ENCODE results near the gene TP53I11. TPM values are rescaled to one million over a fixed set of nuclear protein-coding genes. Genes with fewer than 3 reads are reported as not detected.

TP53I11 gene
- total RNA-seq, 1 experiment from 2014 or later: 46.9 TPM

GRCh38 chr11:44906649-44907048 lies 44.0 kb downstream of the TP53I11 start:
- ChIA-PET POLR2A (no interaction called here), CTCF (no interaction called here), RAD21 (ENCODE audit: low non-redundant PET in 1 of 2, low total read pairs in 2 of 2, uncharacterized antibody in 2 of 2, unreplicated experiment in 2 of 2) (no interaction called here)
- H3K4me3 ChIP-seq (replicated peaks in 1 of 2; ENCODE audit: low read depth in 1 of 2, low read length in 2 of 2): no peak overlapping the region
- no peaks in the 10 kb centered on the region for H3K4me1 ChIP-seq (ENCODE audit: control insufficient read depth in 1 of 2, insufficient read depth in 2 of 2, low read length in 2 of 2)
- no peaks in the 10 kb centered on the region for H3K27me3 ChIP-seq (ENCODE audit: insufficient read depth, low read length)
- no peak overlapping the region for H2AFZ ChIP-seq (ENCODE audit: low read depth, low read length, poor library complexity, severe bottlenecking)
- ATAC-seq (no peak), DNase-seq (ENCODE audit: low read depth, low spot score) (no peak)
- no peaks in the 10 kb centered on the region for H3K9me3 ChIP-seq (ENCODE audit: control insufficient read depth in 1 of 2, insufficient read depth in 1 of 2, low read depth in 1 of 2, low read length in 2 of 2)
- no peaks in the 10 kb centered on the region for H3K79me2 ChIP-seq (ENCODE audit: insufficient read depth, low read length)
- no peak overlapping the region for H3K4me2 ChIP-seq (ENCODE audit: low read length)
- H3K36me3 ChIP-seq (ENCODE audit: control insufficient read depth in 1 of 2, insufficient read depth in 2 of 2, low read length in 2 of 2): no peaks in the 10 kb centered on the region
- no peak overlapping the region for H3K27ac ChIP-seq (ENCODE audit: low read depth, low read length)
- no TSS peak for BruUV-seq (replicated peaks)
- H3K9me2 ChIP-seq (ENCODE audit: insufficient read depth): no peaks in the 10 kb centered on the region
- TF ChIP-seq SP1 (IDR thresholded peaks at IDR 0.05; ENCODE audit: low read depth) (no peak), JUND (IDR thresholded peaks at IDR 0.05) (no peak), POLR2AphosphoS5 (IDR thresholded peaks at IDR 0.05; ENCODE audit: low read depth, low read length) (no peak), SRF (IDR thresholded peaks at IDR 0.05; ENCODE audit: low read depth) (no peak), EGR1 (IDR thresholded peaks at IDR 0.05; ENCODE audit: low read depth) (no peak), CBX3 (IDR thresholded peaks at IDR 0.05; ENCODE audit: low read depth) (no peak), FOSL1 (IDR thresholded peaks at IDR 0.05; ENCODE audit: low read depth) (no peak), ZBTB33 (IDR thresholded peaks at IDR 0.05; ENCODE audit: extremely low read depth, insufficient replicate concordance, low read length) (no peak), TCF7L2 (IDR thresholded peaks at IDR 0.05; ENCODE audit: borderline replicate concordance, extremely low read depth, insufficient read depth, insufficient read length) (no peak), EZH2 (IDR thresholded peaks at IDR 0.05) (no peak)
- TF ChIP-seq, protein P1, sequence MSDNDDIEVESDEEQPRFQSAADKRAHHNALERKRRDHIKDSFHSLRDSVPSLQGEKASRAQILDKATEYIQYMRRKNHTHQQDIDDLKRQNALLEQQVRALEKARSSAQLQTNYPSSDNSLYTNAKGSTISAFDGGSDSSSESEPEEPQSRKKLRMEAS (IDR thresholded peaks at IDR 0.05): no peak
- TF ChIP-seq, protein P2, sequence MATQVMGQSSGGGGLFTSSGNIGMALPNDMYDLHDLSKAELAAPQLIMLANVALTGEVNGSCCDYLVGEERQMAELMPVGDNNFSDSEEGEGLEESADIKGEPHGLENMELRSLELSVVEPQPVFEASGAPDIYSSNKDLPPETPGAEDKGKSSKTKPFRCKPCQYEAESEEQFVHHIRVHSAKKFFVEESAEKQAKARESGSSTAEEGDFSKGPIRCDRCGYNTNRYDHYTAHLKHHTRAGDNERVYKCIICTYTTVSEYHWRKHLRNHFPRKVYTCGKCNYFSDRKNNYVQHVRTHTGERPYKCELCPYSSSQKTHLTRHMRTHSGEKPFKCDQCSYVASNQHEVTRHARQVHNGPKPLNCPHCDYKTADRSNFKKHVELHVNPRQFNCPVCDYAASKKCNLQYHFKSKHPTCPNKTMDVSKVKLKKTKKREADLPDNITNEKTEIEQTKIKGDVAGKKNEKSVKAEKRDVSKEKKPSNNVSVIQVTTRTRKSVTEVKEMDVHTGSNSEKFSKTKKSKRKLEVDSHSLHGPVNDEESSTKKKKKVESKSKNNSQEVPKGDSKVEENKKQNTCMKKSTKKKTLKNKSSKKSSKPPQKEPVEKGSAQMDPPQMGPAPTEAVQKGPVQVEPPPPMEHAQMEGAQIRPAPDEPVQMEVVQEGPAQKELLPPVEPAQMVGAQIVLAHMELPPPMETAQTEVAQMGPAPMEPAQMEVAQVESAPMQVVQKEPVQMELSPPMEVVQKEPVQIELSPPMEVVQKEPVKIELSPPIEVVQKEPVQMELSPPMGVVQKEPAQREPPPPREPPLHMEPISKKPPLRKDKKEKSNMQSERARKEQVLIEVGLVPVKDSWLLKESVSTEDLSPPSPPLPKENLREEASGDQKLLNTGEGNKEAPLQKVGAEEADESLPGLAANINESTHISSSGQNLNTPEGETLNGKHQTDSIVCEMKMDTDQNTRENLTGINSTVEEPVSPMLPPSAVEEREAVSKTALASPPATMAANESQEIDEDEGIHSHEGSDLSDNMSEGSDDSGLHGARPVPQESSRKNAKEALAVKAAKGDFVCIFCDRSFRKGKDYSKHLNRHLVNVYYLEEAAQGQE (IDR thresholded peaks at IDR 0.05; ENCODE audit: low read depth): no peak
- TF ChIP-seq, protein P3, sequence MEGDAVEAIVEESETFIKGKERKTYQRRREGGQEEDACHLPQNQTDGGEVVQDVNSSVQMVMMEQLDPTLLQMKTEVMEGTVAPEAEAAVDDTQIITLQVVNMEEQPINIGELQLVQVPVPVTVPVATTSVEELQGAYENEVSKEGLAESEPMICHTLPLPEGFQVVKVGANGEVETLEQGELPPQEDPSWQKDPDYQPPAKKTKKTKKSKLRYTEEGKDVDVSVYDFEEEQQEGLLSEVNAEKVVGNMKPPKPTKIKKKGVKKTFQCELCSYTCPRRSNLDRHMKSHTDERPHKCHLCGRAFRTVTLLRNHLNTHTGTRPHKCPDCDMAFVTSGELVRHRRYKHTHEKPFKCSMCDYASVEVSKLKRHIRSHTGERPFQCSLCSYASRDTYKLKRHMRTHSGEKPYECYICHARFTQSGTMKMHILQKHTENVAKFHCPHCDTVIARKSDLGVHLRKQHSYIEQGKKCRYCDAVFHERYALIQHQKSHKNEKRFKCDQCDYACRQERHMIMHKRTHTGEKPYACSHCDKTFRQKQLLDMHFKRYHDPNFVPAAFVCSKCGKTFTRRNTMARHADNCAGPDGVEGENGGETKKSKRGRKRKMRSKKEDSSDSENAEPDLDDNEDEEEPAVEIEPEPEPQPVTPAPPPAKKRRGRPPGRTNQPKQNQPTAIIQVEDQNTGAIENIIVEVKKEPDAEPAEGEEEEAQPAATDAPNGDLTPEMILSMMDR (IDR thresholded peaks at IDR 0.05 in 2 of 3, conservative IDR thresholded peaks at IDR 0.05 in 1 of 3; ENCODE audit: borderline replicate concordance in 1 of 3, insufficient read depth in 1 of 3, low read depth in 2 of 3, low read length in 2 of 3): no peak
- H4K20me1 ChIP-seq (ENCODE audit: insufficient read depth): no peaks in the 10 kb centered on the region
- intact Hi-C loops (cut with micrococcal nuclease): no loop called here
- no peak overlapping the region for H3K9ac ChIP-seq (ENCODE audit: low read length)

Data from HCT116 (cell line).